SK-N-SH (cell line): ENCODE data around the gene HDAC8.

ENCODE experiments used
- EZH2phosphoT487 ChIP-seq: fragments of 200-600 bp; sonication (generic); IDR thresholded peaks from 2 replicates; pipeline ENCODE4 v1.6.1; 2017; ENCODE audit warnings: low read depth, mixed run types, mild to moderate bottlenecking, antibody characterized with exemption, moderate library complexity, borderline replicate concordance
- FOSL2 ChIP-seq: IDR thresholded peaks from 2 replicates; pipeline ENCODE4 v1.4.0; 2012; ENCODE audit warnings: low read depth, mild to moderate bottlenecking, moderate library complexity, borderline replicate concordance
- MEF2A ChIP-seq: IDR thresholded peaks from 2 replicates; pipeline ENCODE4 v1.4.0; 2012; ENCODE audit warnings: low read depth, borderline replicate concordance
- RAD21 ChIP-seq: IDR thresholded peaks from 2 replicates; pipeline ENCODE4 v1.6.1; 2012; ENCODE audit warnings: mild to moderate bottlenecking, low read length
- SIN3A ChIP-seq: IDR thresholded peaks from 2 replicates; pipeline ENCODE4 v1.6.1; 2012; ENCODE audit warnings: low read depth, mild to moderate bottlenecking, low read length, moderate library complexity, borderline replicate concordance
- TAF1 ChIP-seq: IDR thresholded peaks from 2 replicates; pipeline ENCODE4 v1.6.1; 2012; ENCODE audit warnings: low read depth, mild to moderate bottlenecking, low read length, moderate library complexity, borderline replicate concordance
- TCF12 ChIP-seq: IDR thresholded peaks from 2 replicates; pipeline ENCODE4 v1.4.0; 2012
- TF ChIP-seq, protein P1 (sequence below): fragments of 200-600 bp; sonication (generic); IDR thresholded peaks from 2 replicates; pipeline ENCODE4 v1.6.1; 2017; ENCODE audit warnings: antibody characterized with exemption, mild to moderate bottlenecking, moderate library complexity
- TF ChIP-seq, protein P2 (sequence below): IDR thresholded peaks from 2 replicates; pipeline ENCODE4; 2012

DNA sequence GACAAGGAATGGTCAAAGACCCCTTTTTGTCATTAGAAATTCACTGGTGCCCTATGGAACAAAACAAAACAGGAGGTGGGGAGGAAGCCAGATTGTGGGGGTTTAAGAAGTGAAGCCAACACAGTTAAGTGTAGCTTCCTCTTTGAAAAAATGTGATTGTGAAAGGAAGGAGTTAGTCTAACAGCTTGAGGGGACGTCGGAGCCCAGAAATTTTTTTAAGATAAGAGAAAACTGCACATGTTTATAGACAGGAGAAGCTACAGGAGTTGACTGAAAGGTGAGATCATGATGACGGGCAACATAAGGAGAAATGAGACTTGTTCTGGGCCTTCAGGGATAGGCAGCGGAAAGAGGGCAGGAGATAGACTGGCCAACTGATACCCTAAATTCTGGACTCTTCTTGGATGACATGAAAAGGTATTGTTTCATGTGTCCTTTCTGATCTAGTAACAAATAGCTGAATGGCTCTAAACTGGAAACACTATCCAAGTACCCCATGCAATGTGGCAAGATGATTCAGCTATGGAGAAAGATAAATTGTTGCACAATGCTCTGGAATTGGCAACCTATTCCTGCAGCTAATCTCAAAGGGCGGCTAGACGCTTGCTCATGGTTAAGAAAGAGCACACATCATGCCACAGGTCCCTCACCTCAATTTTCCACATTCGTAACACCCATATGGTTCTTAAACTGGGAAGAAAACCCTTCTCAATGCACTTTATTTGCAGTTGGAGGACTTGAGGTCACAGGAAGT lies 3.7 kb upstream of the HDAC8 start:
- TF ChIP-seq, protein P1, sequence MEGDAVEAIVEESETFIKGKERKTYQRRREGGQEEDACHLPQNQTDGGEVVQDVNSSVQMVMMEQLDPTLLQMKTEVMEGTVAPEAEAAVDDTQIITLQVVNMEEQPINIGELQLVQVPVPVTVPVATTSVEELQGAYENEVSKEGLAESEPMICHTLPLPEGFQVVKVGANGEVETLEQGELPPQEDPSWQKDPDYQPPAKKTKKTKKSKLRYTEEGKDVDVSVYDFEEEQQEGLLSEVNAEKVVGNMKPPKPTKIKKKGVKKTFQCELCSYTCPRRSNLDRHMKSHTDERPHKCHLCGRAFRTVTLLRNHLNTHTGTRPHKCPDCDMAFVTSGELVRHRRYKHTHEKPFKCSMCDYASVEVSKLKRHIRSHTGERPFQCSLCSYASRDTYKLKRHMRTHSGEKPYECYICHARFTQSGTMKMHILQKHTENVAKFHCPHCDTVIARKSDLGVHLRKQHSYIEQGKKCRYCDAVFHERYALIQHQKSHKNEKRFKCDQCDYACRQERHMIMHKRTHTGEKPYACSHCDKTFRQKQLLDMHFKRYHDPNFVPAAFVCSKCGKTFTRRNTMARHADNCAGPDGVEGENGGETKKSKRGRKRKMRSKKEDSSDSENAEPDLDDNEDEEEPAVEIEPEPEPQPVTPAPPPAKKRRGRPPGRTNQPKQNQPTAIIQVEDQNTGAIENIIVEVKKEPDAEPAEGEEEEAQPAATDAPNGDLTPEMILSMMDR, result no peak
- no peak for TF ChIP-seq RAD21
- TF ChIP-seq, protein P2, sequence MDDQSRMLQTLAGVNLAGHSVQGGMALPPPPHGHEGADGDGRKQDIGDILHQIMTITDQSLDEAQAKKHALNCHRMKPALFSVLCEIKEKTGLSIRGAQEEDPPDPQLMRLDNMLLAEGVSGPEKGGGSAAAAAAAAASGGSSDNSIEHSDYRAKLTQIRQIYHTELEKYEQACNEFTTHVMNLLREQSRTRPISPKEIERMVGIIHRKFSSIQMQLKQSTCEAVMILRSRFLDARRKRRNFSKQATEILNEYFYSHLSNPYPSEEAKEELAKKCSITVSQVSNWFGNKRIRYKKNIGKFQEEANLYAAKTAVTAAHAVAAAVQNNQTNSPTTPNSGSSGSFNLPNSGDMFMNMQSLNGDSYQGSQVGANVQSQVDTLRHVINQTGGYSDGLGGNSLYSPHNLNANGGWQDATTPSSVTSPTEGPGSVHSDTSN, result no peak
- TF ChIP-seq SIN3A, result no peak
- TF ChIP-seq TAF1, result no peak
- no peak for TF ChIP-seq EZH2phosphoT487
- TF ChIP-seq TCF12, result no peak
- no peak for TF ChIP-seq FOSL2
- no peak for TF ChIP-seq MEF2A
